ENCODE measurements around the gene MIPEP.

DNA sequence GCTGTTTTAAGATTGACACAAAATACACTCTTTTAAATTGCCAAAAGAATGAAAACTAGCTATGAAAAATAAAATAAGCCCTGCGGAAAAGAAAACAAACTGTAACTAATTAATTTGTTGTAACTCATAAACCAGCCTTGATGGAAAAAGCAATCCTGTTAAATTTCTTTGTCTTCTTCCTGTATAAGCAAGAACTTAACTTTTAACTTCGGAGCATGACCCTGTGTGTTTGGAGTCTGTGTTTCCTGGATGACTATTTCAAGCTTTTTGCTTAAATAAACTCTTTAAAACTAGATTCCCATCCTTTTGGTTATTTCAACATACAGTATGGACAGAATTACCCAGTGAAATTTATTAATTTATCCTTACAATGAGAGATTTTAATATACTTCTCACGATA is 196.4 kb downstream of the MIPEP start:
- TF ChIP-seq EP300 (IDR thresholded peaks at IDR 0.05) (no peak), POLR2A (IDR thresholded peaks at IDR 0.05; ENCODE audit: low read depth) (no peak)
